ENCODE data around the gene FARS2.
A peak's percentile ranks its signal among the peaks of the same experiment; 100 is the strongest.
"Not testable (repeated sequence)": the region's sequence is repeated elsewhere in the genome, so short reads cannot be mapped to it uniquely, and the experiment has no call there.

FARS2 gene

DNA sequence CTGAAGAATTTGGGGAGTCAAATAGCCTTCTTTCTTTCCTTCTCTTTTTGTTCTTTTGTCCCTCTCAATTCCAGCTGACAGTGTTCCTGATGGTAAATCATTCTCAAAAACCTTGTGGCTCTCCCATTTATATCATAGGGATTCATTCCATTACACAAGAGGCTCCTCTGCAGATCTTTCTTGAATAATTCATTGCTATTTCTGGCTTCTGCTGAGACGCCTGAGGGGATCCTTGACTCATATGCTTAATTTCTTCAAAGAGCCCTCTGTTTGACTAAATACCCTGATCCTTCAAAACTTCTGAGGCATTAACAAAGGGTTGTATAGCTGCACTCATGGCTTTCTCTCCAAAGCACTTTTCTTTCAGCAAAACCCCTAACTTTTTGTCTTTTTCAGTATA is 289.3 kb downstream of the FARS2 start:
- DNase-seq: no peak

- no peak for DNase-seq
These were observed 290.9 kb downstream of the FARS2 start for GRCh38 chr6:5552243-5552642.

- no peak for DNase-seq
These were observed 292.5 kb downstream of the FARS2 start for GRCh38 chr6:5553767-5554166.

GRCh38 chr6:5554226-5554625 is 292.9 kb downstream of the FARS2 start:
- no peak for DNase-seq

DNA sequence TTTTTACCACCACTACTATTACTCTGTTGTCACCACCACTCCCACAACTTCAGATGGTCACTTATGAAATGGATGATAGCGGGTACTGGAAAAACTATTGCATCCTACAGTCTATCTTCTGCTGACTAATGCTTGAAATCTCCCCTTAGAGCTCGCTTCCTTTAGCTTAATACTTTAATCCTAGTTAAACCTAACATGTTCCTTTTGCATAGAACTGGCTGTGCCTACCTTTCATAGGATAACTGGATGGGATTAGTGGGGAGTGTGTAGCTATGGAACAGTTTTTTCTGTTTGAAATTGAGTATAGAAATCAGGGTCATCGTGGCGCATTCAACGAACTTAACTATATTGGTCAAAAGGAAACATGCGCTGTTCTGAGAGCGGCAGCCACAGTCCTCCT is 294.7 kb downstream of the FARS2 start:
- DNase-seq: no peak

DNA sequence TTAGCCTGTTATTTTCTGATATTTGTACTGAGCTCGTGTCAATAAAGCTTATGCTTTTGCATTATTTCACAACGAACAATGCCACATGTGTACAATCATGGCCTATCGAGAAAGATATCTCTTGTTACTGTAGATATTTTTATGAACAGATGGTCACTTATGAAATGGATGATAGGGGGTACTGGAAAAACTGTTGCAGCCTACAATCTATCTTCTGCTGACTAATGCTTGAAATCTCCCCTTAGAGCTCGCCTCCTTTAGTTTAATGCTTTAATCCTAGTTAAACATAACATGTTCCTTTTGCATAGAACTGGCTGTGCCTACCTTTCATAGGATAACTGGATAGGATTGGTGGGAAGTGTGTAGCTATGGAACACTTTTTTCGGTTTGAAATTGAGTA is 296.2 kb downstream of the FARS2 start:
- no peak for DNase-seq

DNA sequence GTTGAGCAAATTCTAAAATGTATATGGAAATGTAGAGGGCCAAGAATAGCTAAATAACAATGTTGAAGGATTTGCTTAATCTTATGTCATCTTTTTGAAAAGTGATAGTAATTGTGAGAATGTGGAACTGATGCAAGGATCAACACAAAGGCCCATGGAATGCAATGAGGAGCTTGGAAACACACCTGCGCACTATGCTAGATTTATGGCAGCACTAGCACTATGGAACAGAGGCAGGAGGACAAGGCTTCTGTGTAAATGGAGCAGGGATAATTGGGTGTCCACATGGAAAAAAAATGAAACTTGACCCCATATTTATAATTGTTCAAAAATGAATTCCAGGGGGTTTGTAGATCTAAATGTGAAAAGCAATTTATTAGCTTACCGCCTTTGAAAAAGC is 298.3 kb downstream of the FARS2 start:
- no peak for DNase-seq

DNA sequence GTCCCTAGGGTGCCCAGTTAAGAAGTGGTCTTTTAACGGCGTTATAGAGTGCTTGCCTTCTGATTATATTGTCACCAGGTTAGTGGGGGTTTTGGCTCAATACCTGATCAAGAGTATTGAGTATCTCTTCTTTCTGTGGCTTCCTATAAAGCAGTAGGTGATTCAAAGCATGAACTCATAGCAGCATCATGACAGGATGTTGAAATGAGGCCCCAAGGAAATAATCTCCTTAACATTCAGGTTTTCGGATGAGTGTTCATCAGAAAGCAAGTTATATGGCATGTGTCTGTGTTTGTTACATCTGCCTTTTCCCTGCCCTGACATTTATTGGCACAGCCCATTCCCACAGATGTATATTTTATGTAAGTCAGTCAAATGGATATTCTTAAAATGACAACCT is 301.0 kb downstream of the FARS2 start:
- DNase-seq: no peak

GRCh38 chr6:5563086-5563485 is 301.8 kb downstream of the FARS2 start:
- DNase-seq: no peak

GRCh38 chr6:5564746-5565145 is 303.4 kb downstream of the FARS2 start:
- DNase-seq: not testable (repeated sequence)

DNA sequence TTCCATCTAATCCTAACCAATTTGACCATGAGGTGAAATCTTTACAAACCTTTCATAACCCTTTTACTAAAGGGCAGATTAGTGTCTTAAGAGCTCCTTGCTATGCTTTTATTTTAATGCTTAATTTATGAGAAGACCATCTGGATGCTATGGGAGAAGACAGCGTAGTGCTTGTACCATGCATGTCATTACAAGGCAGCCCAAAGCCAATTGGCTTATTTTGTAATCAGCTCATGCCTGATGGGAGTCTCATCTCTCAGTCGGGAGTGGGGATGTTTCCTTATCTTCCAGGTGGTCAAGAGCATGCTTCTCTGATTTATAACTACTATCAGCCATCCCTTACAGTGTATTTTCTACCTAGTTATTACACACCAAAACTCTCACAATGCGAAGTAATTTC is 304.7 kb downstream of the FARS2 start:
- no peak for DNase-seq

DNA sequence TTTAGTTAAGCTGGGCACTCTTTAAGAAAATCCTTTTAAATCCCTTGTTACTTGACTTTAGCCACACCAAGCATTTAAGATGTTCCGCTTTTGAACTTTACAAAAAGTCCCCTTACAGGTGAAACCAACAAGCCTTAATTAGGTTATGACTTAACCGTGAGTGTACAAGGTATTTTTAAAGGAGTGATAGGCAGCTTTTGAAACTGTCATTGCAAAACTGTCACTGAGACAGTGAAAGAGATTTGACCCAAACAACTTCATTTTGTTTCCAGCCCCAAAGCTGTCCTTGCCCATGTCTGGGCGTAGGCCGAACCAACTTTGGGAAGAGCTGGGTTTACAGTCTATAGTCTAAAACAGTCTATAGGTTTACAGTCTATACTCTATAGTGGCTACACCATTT is 305.4 kb downstream of the FARS2 start:
- no peak for DNase-seq

DNA sequence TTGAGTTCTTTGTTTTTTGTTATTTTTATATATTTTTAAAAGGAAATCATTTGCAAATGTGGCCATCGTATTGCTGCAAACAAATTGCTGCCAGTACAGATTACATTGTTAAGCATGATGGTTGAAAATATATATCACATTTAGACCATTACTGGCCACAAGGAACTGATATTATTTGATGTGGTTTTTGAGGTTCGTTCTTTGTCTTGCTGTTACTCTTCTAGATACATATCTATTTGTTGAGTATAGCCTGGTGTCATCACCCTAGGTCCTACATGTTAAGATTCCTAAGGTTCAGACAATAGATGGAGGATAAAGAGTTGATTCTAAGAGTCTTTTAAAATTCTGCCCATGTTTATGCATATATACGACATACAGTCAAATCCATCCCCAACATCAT is 306.0 kb downstream of the FARS2 start:
- no peak for DNase-seq

GRCh38 chr6:5567890-5568289 is 306.6 kb downstream of the FARS2 start:
- no peak for DNase-seq

GRCh38 chr6:5569491-5569890 is 308.2 kb downstream of the FARS2 start:
- DNase-seq: no peak

DNA sequence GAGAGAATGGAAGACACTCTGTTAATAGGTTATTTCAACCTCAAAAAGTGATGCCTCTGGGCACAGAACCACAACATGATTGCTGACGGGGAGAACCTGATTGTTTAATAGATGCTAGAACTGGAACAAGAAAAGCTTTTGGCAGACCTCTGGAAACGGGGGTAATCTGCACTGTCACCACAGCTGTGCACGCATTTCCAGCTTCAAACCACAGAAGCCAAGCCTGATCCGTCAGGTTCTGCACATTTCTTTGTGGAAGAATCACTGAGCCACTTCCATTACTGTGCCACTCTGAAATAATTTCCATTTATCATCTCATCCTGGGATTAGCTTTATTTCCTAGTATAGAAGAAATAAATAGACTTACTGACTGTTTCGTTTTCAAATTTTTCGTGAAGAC is 309.3 kb downstream of the FARS2 start:
- DNase-seq: no peak

GRCh38 chr6:5580736-5581581 is 319.6 kb downstream of the FARS2 start:
- DNase-seq: peak; percentile 3

DNA sequence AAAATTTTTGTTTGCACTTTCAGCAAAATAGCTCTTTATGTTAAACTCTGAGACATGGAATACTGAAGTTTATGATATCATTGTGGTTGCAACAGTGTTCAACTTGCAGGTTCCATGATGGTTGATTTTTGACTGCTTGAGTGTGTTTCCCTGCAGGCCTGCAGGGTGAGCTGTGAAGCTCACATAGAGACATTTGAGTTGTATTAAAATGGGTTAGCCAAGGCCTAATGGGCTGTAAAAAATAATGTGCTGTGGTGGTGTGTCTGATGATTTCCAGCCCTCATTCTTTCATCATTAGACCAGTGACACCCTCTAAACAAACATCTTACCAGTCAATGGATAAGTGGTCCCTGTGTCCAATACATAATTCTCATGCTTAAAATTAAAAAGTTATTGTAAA is 321.4 kb downstream of the FARS2 start:
- DNase-seq: no peak

- DNase-seq: no peak
These were observed 322.2 kb downstream of the FARS2 start for GRCh38 chr6:5583528-5583927.

GRCh38 chr6:5584078-5584482 is 322.8 kb downstream of the FARS2 start:
- no peak for DNase-seq

- no peak for DNase-seq
These were observed 326.3 kb downstream of the FARS2 start for GRCh38 chr6:5587648-5588047.

DNA sequence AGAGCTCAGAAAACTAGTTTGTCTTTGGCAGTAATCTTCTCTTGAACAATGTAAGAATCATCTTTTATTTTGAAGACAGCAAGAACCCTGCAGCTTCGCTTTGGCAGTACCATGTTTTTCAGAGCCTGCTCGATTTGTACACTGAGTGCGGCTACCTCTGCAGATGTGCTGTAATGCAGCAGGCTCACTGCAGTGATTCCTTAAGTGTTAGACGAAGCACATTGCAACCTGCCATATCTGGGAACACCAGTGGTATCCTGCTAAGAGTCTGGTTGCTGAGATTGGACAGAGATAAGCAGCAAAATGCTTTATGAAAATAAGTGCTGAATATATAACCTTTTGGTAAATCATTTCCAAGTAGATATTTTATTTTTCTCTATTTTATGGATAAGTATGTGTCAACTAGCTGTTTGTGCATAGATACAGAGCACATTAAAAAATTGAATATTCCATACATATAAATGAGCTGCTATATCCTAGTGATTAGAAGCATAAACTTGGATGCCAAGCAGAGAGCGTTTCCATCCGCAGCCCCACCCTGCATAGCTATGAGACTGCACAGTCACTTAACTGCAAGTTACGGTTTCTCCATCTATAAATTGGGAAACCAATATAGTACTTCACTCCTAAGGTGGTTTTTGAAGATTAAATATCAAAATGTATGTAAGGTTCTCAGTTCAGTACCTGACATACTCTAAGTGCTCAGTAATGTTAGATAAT is 328.3 kb downstream of the FARS2 start:
- no peak for DNase-seq

GRCh38 chr6:5590187-5590586 is 328.9 kb downstream of the FARS2 start:
- no peak for DNase-seq

DNA sequence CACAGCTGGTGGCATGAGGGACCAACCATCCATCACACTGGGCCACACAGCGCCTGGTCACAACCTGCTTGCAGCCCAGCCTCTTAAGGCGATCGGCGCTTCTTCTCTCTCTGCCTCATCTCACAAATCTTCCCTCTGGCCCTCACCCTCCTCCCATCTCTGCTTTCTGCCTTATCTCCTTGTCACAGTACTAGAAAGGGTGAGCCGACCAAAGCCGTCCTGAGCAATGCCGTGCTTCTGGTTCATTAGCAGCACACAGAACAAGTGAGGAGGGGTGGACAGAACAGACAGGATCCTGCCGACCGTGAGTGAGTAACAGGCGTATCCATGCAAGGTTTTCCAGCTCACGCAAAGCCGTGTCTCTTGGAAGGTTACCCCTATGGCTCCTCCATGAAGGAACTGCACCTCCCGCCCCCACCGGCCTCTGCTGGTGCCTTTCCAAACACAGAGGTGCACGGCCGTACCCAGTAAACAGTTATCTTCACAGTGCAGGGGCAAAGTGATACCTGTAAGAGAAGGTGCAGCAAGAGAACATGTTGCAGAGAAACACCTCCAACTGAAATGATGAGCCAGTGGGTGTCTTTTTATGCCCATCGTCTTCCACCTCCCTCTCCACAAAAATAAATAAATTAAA is 331.7 kb downstream of the FARS2 start:
- DNase-seq: no peak
